HG02588 (cell line): ENCODE data around the gene NBPF3.
"Not testable (repeated sequence)": the region's sequence is repeated elsewhere in the genome, so short reads cannot be mapped to it uniquely, and the experiment has no call there.

Source experiments
- ATAC-seq: cut with Tn5 transposase; IDR thresholded peaks from one replicate; pipeline ENCODE4 v1.9.1; 2021; ENCODE audit warnings: mild to moderate bottlenecking, moderate library complexity; ENCODE audit not compliant: unreplicated experiment

NBPF3 gene

GRCh38 chr1:21437341-21437640, 2.6 kb upstream of the NBPF3 start:
- ATAC-seq: no peak

- ATAC-seq: not testable (repeated sequence)
Measured at GRCh38 chr1:21438646-21439312, 1.2 kb upstream of the NBPF3 start.

GRCh38 chr1:21439345-21439720, 604 bp upstream of the NBPF3 start:
- ATAC-seq: no peak

GRCh38 chr1:21440630-21441125, 741 bp downstream of the NBPF3 start:
- not testable (repeated sequence) for ATAC-seq

GRCh38 chr1:21446647-21447046, 6.7 kb downstream of the NBPF3 start:
- ATAC-seq: not testable (repeated sequence)

GRCh38 chr1:21447311-21447710, 7.4 kb downstream of the NBPF3 start:
- no peak for ATAC-seq

- no peak for ATAC-seq
Measured at GRCh38 chr1:21449906-21450305, 10.0 kb downstream of the NBPF3 start.

- no peak for ATAC-seq
Measured at GRCh38 chr1:21451212-21451611, 11.3 kb downstream of the NBPF3 start.

- no peak for ATAC-seq
Measured at GRCh38 chr1:21451981-21452411, 12.1 kb downstream of the NBPF3 start.

- ATAC-seq: not testable (repeated sequence)
Measured at GRCh38 chr1:21453964-21454614, 14.2 kb downstream of the NBPF3 start.

- not testable (repeated sequence) for ATAC-seq
Measured at GRCh38 chr1:21454904-21455303, 15.0 kb downstream of the NBPF3 start.

GRCh38 chr1:21457654-21458053, 17.7 kb downstream of the NBPF3 start:
- no peak for ATAC-seq

- ATAC-seq: not testable (repeated sequence)
Measured at GRCh38 chr1:21465127-21465526, 25.2 kb downstream of the NBPF3 start.

- not testable (repeated sequence) for ATAC-seq
Measured at GRCh38 chr1:21467946-21468345, 28.0 kb downstream of the NBPF3 start.

- no peak for ATAC-seq
Measured at GRCh38 chr1:21468599-21468998, 28.7 kb downstream of the NBPF3 start.

GRCh38 chr1:21469581-21469980, 29.6 kb downstream of the NBPF3 start:
- ATAC-seq: no peak

- ATAC-seq: no peak
Measured at GRCh38 chr1:21472861-21473260, 32.9 kb downstream of the NBPF3 start.

- ATAC-seq: no peak
Measured at GRCh38 chr1:21478356-21478755, 38.4 kb downstream of the NBPF3 start.

- not testable (repeated sequence) for ATAC-seq
Measured at GRCh38 chr1:21483881-21484280, 43.9 kb downstream of the NBPF3 start.

- no peak for ATAC-seq
Measured at GRCh38 chr1:21489146-21489545, 49.2 kb downstream of the NBPF3 start.

- ATAC-seq: no peak
Measured at GRCh38 chr1:21490774-21491487, 51.0 kb downstream of the NBPF3 start.
